Sigmoid colon (tissue), 4 donors: ENCODE measurements around the gene HDGFL1.

Source experiments
- POLR2A ChIP-seq, 2 donors: fragments of 450-650 bp; IDR thresholded peaks; one replicate each; pipeline ENCODE4 v1.6.1; 2016; ENCODE audit warnings: antibody characterized with exemption in 2 of 2, mild to moderate bottlenecking in 2 of 2, moderate library complexity in 2 of 2
- POLR2AphosphoS5 ChIP-seq, 4 donors: sonication (generic); formaldehyde crosslinking; IDR thresholded peaks; one replicate each; pipeline ENCODE4 v1.6.1; 2017; ENCODE audit warnings: antibody characterized with exemption in 4 of 4
- TF ChIP-seq, protein P1 (sequence below), 4 experiments: fragments of 450-650 bp in 3 of 4; fragments of 200-600 bp in 1 of 4; IDR thresholded peaks; one replicate each; pipeline ENCODE4 v1.5.1; 2016 to 2019; ENCODE audit warnings: antibody characterized with exemption in 4 of 4, mild to moderate bottlenecking in 3 of 4, moderate library complexity in 2 of 4

- TF ChIP-seq, protein P1, sequence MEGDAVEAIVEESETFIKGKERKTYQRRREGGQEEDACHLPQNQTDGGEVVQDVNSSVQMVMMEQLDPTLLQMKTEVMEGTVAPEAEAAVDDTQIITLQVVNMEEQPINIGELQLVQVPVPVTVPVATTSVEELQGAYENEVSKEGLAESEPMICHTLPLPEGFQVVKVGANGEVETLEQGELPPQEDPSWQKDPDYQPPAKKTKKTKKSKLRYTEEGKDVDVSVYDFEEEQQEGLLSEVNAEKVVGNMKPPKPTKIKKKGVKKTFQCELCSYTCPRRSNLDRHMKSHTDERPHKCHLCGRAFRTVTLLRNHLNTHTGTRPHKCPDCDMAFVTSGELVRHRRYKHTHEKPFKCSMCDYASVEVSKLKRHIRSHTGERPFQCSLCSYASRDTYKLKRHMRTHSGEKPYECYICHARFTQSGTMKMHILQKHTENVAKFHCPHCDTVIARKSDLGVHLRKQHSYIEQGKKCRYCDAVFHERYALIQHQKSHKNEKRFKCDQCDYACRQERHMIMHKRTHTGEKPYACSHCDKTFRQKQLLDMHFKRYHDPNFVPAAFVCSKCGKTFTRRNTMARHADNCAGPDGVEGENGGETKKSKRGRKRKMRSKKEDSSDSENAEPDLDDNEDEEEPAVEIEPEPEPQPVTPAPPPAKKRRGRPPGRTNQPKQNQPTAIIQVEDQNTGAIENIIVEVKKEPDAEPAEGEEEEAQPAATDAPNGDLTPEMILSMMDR (IDR thresholded peaks at IDR 0.05): no peak
- TF ChIP-seq POLR2A (IDR thresholded peaks at IDR 0.05) (no peak), POLR2AphosphoS5 (IDR thresholded peaks at IDR 0.05) (no peak)
Observed at GRCh38 chr6:22556266-22556665, 13.1 kb upstream of the HDGFL1 start.
